GM19372 (cell line): ENCODE measurements around the gene KCNK3.
"Not testable (repeated sequence)": the region's sequence is repeated elsewhere in the genome, so short reads cannot be mapped to it uniquely, and the experiment has no call there.

ENCODE experiments used
- ATAC-seq: cut with Tn5 transposase; IDR thresholded peaks from one replicate; pipeline ENCODE4 v1.9.1; 2021; ENCODE audit warnings: mild to moderate bottlenecking, low read depth, moderate library complexity; ENCODE audit not compliant: unreplicated experiment

Gene KCNK3

DNA sequence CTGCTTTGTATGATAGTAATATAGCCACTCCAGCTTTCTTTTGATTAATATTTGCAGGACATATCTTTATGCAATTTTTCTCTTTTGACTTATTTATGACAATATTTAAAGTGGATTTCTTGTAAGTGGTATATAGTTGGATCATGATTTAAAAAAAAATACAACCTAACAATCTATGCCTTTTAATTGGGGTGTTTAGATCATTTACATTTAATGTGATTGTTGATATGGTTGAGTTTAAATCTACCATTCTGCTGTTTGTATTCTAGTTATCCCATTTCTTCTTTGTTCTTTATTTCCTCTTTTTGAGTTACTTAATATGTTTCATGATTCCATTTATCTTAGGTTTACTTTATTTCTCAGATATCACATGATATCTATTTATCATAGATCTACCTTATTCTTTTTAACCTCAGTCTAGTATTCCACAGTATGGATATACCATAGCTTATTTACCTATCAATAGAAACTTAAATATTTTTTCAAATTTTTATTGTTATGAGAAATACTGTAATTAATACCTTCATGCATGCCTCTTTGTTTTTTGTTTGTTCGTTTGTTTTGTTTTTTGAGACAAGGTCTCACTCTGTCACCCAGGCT lies 32.1 kb upstream of the KCNK3 start:
- no peak for ATAC-seq

DNA sequence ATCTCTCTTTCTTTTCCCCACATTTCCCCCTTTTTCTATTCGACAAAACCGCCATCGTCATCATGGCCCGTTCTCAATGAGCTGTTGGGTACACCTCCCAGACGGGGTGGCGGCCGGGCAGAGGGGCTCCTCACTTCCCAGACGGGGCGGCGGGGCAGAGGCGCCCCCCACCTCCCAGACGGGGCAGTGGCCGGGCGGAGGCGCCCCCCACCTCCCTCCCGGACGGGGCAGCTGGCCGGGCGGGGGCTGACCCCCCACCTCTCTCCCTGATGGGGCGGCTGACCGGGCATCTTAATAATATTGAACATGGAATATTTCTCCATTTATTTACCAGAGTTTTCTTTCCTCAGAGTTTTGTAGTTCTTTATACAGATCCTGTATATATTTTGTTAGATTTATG lies 27.2 kb upstream of the KCNK3 start:
- not testable (repeated sequence) for ATAC-seq

DNA sequence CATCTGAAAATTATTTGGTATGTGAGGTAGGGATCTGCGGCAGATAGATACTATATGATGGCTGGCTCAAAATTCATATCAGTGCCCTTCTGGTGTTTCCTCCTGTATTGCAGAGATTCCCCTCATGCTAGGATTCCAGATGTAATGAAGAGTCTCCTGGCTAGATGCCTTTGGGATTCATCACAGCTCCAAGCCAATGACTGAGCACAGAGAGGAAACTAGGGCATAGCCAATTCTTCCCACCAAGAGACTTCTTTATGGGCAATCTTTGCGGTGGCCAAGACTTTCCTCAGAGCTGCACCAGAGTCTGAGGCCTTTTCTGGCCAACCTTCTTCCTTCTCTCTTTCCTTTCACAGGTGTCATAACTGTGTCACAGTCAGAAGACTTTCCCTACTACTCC lies 25.9 kb upstream of the KCNK3 start:
- no peak for ATAC-seq

DNA sequence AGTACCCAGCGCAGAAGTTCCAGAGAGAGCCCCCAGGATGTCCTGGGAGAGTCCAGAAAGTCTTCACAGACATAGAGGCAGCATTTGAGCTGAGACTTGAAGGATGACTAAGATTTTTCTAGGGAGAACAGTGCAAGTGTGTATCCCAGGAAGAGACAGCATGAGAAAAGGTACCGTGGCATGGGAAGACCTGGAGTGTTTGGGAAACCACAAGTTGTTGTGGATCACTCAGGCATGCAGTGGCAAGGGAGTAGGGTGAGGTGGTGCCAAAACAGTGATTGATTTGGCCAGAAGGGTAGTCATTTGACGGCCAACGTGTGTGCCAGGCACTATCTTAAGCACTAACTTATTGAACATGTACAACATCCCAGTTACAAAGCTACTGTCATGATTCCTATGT lies 24.5 kb upstream of the KCNK3 start:
- no peak for ATAC-seq

DNA sequence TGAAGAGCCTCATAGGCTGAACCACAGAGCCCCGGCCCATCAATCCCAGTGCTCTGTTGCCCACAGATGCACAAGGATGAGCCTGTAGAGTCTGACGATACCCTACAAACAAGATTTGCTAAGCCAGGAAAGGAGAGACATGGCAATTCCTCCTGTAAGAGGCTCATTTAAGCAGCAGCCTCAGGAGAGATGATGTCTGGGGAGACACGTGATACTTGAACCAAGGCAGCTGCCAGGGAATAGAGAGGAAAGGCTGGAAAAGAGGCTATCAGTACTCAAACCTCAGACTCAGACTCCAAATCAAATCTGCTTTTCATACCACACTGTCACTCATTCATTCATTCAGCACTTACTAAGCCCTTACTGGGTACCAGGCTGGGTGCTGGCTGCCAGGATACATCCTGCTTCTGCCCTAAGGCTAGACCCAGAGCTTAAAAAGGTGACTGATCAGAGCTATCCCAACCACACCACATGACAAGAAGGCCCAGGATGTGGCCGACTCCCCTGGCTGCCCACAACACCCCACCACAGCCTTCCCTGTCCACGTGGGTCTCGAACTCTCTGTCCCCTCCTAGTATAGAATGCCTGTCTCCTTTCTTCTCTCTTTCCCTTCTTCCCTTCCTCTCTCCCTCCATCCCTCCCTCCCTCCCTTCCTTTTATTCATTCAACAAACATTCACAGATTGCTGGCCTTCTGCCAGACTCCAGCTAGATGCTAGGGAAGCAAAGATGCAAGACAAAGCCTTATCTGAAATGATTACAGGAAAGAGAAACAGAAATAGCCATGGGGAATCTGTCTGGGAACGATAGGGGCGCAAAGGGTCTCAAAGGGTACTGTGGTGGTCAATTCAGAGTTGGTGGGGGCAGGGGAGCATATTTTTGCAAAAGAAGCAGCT lies 23.4 kb upstream of the KCNK3 start:
- ATAC-seq: no peak

DNA sequence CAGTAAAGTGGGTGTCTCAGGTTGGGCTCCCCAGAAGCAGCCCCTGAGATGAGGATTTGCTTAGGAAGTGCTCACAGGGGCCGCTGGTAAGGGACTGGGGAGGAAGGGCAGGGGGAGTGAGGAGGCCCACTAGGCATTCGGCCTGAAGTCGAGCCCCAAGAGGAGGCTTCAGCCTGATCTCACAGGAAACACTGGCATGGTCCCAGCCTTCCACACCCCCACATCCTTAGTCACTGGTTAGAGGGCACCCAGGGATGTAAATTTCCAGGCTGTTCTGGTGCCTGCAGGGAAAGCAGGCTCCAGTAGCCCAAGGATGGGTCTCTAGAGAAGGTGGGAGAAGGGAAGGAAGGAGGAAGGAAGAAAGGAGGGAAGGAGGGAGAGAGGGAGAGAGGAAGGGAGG lies 22.4 kb upstream of the KCNK3 start:
- no peak for ATAC-seq

DNA sequence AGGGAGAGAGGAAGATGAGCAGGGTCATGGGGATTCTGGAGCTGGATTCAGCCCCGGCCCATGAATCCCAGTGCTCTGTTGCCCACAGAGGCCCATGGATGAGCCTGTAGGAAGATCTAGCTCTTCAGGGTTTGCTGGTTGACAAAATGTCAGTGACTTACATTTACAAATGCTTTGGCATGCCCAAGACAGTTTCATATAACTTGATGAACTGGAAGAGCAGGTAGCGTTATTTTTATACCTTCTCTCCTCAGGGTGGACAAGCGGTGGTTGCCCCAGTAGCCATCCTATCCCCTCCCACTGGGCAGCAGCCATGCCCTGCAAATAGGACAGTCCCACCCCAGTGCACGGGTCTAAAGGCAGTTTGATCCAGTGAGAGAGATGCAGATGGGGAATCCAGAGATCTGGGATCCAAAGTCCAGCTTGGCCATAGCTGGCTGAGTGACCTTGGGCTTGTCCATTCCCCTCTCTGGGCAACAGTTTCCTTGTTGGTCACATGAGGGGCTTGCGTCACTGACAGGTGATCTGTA lies 21.5 kb upstream of the KCNK3 start:
- ATAC-seq: no peak

DNA sequence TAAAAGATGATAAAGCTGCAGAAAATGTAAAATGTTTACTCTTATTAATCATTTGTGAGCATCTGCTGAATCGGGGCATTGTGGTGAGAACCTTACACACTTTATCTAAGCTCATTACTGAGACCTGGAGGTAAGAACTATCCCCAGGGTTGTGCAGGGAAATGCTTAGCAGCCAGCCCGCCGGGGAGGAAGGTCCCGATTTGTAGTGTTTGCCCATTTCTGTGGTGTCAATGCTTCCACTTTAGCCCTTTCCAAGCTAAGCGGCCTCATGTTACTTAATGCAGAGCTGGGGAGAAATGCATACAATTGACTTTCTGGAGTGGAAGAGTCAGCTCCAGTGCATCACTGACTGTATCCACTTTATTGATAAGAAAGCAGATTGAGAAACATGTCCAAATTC lies 20.8 kb upstream of the KCNK3 start:
- ATAC-seq: no peak

DNA sequence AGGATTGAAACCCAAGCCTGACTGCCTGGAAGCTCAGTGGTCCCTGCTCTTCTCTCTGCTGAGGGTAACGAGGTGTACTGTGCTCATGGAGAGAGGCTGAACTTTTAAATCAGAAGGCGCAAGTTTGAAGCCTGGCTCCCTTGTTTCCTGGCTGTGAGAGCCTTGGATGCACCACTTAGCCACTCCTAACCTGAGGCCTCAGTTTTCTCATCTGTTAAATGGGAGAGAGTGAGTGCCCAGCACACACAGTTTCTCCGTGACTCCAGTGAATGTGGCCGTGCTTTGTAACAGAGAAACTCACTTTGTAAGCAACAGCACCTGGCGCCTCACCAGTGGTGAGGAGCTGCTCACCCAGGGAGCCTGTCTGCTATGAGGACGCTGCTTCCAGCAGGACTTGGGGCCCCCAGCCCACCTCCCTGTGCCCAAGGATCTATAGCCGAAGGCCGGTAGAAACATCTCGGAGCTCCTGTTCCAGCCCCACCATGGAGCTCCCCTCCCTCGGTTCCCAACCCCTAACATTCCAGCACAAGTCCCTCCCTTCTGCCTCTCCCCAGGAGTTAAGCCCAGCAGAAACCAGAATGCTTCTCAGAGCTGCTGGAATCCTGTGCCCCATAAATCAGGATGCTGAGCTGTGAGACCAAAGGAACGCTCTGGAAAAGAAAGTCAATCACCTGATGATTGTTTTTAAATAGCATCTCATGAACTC lies 20.3 kb upstream of the KCNK3 start:
- no peak for ATAC-seq

DNA sequence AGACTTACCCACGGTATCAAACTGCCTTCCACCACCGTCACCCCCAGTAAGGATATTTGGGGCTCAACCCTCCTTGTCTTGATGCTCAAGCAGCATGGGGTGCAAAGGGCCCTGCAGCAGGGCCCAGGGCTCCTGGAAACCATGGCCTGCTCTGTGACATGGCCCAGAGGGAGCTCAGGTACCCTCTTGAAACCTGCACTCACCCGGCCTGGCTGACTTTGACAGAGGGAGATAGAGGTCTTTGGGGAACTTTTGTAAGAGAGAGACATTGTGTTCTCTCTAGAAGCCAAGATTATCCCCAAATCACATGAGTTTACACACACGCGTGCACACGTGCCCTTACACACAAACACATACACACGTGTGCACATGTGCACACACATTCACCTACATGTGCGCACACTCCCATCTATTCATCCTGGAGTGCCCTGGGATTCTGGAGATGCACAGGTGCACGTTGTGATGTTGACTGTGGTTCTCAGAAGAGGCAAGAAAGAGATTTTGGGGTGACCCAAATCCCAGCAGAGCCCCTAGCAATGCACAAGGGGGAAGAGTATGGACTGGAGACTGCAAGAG lies 19.6 kb upstream of the KCNK3 start:
- no peak for ATAC-seq

DNA sequence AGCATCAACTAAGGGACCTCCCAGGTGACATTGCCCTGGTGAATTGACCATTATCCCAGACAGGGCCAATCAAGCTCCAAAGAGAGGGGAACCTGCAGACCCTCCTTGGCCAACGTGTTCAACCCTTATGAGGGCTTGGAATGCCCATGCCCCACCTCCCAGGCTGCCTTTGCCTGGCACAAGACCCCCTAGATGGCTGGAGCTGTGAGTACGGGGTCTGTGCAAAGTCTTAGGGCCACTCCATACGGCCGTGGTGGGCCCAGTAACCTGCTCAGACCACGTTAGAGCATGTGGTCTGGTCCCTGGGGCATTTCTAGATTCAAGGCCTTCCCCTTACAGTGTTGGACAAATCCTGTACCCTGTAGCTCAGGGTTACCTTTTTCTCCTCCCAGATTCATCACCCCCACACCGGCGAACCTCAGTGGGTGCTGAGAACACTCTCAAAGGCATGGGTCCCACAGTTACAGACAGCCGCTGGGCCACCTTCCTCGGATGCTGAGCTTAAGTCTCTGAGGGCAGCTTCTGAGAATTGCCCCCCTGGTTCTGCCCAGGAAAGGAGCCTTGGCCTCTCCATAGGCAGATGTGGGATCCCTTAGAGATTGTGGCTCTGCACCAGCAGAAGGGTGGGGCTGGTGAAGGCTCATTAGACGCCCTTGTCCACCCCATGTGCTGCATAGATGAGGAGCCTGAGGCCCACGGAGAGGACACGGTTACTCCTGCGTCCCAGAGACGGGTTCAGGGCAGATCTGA lies 18.3 kb upstream of the KCNK3 start:
- no peak for ATAC-seq

DNA sequence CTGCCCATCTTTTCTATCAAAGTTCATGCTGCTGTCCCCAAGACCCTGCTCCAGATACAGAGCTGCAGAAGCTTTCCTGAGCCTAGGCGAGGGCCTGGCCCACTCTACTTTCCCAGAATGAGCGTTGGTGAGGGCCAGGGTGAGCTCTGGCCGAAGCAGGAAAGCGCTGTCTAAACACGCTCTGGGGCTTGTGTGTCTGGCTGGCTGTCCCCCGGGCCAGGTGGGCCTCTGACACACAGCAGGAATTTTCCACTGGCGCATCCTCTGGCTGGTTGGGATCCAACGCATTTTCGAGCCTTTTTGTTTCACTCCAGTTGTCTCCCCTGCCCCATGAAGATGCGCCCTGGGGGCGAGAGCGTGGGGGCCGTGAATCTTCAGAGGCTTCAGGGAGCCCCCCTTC lies 17.8 kb upstream of the KCNK3 start:
- ATAC-seq: no peak

DNA sequence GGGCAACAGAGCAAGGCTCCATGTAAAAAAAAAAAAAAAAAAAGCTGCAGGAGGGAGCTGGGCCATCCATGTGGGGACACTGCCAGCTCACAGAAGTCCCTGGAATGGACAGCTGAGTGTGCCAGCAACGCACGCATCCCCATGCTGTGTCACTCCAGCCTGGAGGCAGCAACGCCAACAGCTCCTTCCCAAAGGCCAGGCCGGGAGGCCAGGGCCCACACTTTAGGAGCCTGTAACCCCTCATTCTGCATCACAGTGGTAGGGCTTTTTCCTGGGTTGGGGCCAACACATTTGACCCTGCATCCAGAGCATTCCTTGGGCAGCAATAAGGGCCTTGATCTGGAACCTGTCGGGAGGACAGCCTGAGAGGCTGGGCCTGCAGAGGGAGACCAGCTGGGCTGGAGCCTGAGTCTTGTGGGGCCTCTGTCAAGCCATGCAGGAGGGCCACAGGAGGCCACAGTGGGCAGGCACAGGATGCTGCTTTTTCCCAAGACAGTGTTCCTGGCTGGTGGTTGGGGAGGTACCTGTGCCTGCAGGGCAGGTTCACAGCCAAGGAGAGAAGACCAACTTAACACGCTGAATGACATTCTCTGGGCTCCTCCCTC lies 16.8 kb upstream of the KCNK3 start:
- ATAC-seq: no peak

DNA sequence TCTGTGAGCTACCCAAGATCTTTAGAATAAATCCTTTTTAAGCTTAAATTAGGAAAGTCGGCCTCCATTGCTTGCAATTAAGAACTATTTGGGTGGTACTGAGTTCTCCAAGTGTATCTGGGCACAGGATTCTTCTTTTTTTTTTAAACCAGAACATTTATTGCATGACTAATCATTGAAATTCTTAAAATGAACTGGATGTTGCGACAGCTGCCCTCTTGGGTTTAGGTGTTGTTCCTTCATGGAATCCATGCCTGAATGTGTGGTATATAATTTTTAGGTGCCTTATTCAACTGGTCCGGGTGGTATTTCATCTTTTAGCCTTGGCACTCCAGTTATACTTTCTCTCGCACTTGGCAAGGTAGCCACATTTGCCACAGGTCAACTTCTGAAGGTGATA lies 14.5 kb upstream of the KCNK3 start:
- ATAC-seq: no peak

DNA sequence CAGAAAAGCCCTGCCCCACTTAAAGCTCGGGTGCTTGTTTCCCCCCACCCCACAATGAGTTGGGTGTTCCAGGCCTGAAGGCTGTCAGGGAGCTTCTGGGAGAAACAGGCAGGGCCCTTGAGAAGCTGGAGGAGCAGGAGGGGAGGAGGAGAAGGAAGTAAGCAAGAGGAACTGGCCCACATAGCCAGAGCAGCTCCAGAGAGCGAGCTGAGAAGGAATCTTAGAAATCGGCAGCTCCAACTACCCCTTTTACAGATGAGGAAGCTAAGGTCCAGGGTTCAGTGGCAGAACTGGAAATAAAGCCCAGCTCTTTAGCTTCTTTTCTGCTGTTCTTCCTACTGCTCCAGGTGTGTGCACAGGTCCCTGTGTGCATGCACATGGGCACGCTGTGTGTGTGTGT lies 12.7 kb upstream of the KCNK3 start:
- no peak for ATAC-seq

DNA sequence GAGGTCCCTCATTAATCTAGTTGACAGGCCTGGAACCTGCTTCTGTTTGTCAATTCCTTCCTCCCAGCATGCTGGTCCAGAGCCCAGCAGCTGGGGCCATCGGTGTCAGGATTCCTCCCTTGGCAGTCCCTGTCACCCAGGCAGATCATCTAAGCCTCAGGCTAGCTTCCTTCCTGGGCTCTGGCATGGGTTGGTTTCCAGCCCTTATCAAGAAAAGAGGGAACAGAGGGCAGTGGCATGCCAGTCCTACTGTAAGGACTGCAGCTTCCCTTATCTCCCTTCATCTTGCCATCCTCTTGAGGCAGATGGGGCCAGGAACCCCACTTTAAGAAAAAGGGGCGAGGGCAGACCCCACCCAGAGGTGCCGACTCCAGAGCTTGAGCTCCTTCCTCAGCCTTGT lies 10.9 kb upstream of the KCNK3 start:
- no peak for ATAC-seq

DNA sequence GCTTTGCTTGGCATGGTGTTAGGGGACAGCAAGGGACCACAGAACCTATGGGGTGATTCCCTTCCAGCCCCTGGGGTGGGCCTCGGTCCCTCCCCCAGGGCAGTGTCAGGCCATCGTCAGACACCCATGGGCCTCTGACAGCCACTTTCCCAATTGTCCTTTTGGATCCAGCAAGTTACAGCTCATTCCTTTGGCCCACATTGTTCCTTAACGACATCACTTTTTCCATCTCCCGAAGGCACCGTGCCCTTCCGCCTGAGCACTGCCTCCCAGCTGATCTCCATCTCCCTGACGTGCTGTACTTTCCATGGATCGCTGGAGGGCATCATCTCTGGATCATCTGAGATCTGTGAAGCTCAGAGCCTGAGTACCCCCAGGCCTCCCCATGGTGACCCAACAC lies 10.4 kb upstream of the KCNK3 start:
- no peak for ATAC-seq

DNA sequence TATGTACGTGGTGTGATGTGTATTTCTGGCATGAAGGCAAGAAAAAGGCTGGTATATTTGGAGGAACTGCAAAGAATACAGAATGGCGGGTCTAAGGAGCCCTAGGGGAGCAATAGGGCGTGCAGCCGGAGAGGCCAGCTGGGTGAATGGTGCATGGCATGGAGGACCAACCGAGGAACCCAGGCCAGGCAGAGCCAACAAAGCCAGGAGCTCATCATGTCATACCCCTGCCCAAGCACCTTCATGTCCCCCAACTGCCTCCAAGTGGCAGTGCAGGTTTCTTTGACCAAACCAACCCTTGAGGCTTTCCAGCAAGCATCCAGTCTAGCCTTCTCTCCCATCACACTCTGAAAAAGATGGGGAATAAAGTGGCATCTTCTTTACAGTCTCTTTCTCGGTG lies 8.9 kb upstream of the KCNK3 start:
- ATAC-seq: no peak

DNA sequence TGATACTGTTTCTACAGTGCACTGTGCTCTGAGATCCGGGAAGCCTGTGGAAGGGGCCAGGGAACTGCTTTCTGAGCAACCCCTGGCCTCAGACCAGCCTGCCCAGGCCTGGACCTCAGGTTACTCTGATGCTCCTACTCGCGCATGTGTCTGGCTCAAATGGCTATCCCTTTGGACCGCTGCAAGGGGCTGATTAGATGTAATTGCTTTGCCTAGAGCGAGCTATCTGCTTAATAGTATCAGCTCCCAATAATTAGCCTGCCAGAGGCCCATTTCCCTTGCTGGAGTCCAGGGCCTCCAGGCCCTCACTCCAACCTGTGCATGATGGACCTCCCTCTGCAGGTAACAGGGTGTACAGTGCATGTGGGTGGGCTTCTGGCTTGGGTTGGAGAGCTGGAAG lies 7.2 kb upstream of the KCNK3 start:
- ATAC-seq: no peak
